ENCODE data around the gene SH3BP2.

Gene SH3BP2

DNA sequence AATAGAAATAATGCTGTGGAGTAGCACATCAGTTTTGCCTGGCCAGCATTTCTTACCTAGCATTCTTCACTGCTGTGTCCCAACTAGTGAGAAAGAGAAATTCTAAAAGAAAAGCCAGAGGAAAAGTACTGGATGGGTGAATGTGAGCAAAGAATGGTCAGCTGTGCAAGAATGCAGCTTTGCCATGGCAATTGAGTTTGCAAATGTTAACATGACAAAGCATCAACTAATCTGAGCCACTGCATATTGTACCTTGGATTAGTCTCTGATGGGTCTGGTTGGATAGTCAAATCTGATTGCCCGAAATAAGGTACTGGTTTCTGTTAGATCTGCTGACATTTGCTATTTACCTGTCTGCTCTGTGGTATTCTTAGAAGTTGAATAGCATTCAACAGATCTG is 89.5 kb downstream of the SH3BP2 start:
- no peak for DNase-seq

DNA sequence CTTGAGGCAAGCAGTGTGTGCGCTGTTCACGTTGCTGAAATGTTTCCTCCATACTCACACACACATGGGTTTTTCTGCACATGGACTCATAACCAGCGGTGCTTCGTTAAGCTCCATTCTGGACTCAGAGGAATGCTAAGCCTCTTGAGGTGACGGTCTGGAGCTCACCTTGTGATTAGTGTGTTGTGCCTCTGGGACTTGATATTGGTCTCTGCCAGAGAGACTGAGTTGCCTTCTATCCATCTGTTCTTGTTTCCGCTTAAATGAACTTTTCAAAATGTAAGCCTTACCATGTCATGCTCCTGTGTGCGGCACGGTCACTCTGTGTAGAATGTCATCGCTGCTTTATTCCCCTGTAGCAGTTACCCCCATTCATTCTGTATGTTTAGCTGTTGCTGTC is 93.3 kb downstream of the SH3BP2 start:
- no peak for DNase-seq

DNA sequence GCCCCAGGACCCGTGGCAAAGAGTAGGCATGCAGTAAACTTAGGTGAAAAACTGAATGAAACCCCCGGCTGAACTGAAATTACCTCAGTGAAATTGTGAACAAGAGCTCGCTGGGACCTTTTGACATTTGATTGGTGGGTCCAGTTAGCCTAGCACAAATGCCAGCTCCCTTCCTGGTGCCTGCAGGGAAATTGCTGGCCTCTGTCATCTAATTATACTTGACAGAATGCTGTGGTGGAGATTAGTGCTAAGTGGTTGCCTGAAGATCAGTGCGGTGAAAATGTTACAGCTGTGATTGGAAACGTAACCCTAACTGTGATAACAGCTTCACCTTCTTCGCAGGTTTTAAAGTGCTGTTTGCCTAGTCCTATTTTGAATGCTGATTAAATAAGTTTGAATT is 93.7 kb downstream of the SH3BP2 start:
- DNase-seq: no peak

DNA sequence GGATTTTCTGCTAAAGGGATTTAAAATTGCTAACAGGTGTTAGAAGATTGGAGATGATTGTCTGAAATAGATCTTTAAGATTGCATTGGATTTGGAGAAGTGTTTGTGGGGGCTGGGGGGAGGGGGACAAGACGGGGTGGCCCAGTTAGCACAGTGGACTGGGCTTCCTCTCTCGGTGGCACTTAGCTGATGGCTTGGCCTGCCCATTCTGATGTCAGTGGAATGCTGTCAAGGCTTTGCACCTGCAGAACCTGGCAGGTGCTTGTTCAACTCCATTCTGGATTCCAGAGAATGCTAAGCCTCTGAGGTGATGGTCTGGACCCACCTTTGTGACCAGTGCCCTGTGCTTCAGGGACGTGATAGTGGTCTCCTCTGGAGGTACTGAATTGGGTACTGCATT is 94.5 kb downstream of the SH3BP2 start:
- no peak for DNase-seq

DNA sequence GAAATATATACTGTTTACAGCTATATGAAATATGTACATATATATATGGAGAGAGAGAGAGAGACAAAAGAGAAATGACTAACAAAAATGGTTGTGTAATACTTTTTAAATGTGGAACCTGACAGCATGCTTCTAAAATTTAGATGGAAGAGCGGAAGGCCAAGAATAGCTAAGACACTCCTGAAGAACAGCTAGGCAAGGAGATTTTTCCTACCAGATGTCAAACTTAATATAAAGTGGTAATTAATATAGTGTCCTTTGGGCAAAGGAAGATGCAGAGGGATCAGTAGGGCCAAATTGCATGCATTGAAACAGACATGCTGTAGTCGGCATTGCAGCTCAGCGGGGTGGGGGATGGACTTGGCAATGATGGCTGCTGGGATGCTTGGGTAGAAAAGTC is 96.0 kb downstream of the SH3BP2 start:
- DNase-seq: no peak
